ENCODE measurements around the gene PCSK5. TPM values are rescaled to one million over a fixed set of nuclear protein-coding genes. Genes with fewer than 3 reads are reported as not detected.

PCSK5 gene
- total RNA-seq, 5 donors from 2014 or later (not counting 1 experiment from before 2014, with no cell fraction given) = 9.1 to 24.1 (median 12.7) TPM

DNA sequence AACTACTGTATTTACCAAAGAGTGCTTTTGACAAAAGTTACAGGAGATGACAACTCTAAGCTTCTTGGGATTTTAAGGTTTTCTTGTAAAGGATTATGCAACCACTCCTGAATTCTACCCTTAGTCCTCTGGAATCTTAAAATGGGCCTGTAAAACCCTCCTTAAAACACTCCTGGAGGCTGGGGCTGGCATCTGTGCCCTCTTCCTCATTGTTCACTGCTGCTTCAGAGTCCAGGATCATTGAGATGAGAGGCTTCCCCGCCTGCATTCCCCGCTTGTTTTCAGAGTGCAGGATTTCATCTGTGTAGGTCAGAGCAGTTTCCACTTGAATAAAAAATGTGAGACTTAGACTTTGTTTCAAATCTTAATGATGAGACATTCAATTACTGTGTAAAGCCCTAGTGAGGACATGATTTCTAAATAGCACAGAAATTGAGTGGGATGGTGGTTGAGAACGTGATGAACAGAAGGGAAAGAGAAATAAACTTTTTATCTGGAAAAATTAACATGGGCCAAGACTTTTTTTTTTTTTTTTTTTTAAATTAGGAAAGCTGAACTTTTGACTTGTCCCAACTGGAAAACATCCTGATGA lies 40.4 kb downstream of the PCSK5 start:
- CTCF ChIA-PET = interaction anchor here in 1 of 2 donors (0.5 to 1.2 kb wide), 2 partner anchors 129 to 156 kb away, joined by 3 to 5 read pairs; no protein-coding TSS in a partner anchor
- no peaks in the 10 kb centered on the region for H3K9me3 Mint-ChIP-seq
- no peak for DNase-seq
- no peaks in the 10 kb centered on the region for H3K27me3 Mint-ChIP-seq
- POLR2A ChIA-PET = interaction anchor here (0.6 to 0.7 kb wide), 2 partner anchors 21 to 111 kb away, joined by 5 to 8 read pairs; no protein-coding TSS in a partner anchor
- no CpG with 5 or more reads among the region's 3 CpGs for WGBS (ENCODE audit: insufficient coverage)
- Histone ChIP-seq H3K9me3 (no peaks in the 10 kb centered on the region), H3K27ac (ENCODE audit: low read length) (no peak overlapping the region), H3K36me3 (ENCODE audit: control insufficient read depth in 2 of 2, extremely low read depth in 1 of 2, insufficient read depth in 1 of 2, low read length in 1 of 2) (peaks cover 0 to 3% of the 10 kb centered on the region in 2 donors), H3K4me1 (ENCODE audit: control insufficient read depth in 1 of 2, extremely low read depth in 1 of 2, insufficient read depth in 2 of 2, low read length in 2 of 2) (no peaks in the 10 kb centered on the region), H3K27me3 (replicated peaks in 1 of 2; ENCODE audit: control insufficient read depth in 2 of 2, extremely low read depth in 1 of 2, insufficient read depth in 2 of 2, low read length in 1 of 2) (no peaks in the 10 kb centered on the region), H3K4me3 (ENCODE audit: control insufficient read depth in 1 of 2, extremely low read depth in 1 of 2, low read length in 1 of 2) (no peak overlapping the region)
- peaks cover 20% of the 10 kb centered on the region for H3K36me3 Mint-ChIP-seq
- no peak overlapping the region for H3K27ac Mint-ChIP-seq
- no peak overlapping the region for H3K4me3 Mint-ChIP-seq
- ATAC-seq (replicated peaks in 1 of 4) = no peak
- peaks cover 16 to 51% (median 34%) of the 10 kb centered on the region in 3 donors for H3K4me1 Mint-ChIP-seq

DNA sequence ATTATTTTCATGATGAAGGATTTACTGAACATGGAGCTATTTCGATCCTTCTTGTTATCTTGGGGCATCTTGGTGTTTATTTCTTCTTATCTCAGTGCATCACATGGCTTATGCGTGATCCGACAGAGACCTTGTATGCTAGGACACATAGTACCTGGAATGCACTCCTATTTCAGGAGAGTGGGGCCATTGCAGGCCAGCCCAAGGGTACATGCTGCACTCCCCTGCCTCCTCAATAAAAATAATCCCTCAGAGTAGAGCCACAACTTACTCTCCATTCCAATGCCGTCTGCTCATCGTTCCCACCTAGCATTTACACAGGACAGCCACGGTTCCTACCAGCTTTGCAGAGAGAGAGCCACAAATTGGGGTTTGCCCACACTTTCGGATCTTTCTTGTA lies 43.5 kb downstream of the PCSK5 start:
- 88% methylated on average over 6 of the region's 7 CpGs for WGBS (ENCODE audit: insufficient coverage)

GRCh38 chr9:75935591-75935990 lies 45.1 kb downstream of the PCSK5 start:
- ATAC-seq (replicated peaks in 1 of 4) (no peak), DNase-seq (no peak)
- no peaks in the 10 kb centered on the region for H3K27me3 Mint-ChIP-seq
- Histone ChIP-seq H3K9me3 (no peaks in the 10 kb centered on the region), H3K4me1 (ENCODE audit: control insufficient read depth in 1 of 2, extremely low read depth in 1 of 2, insufficient read depth in 2 of 2, low read length in 2 of 2) (no peaks in the 10 kb centered on the region), H3K36me3 (ENCODE audit: control insufficient read depth in 2 of 2, extremely low read depth in 1 of 2, insufficient read depth in 1 of 2, low read length in 1 of 2) (peaks cover 0 to 3% of the 10 kb centered on the region in 2 donors), H3K27ac (ENCODE audit: low read length) (no peak overlapping the region), H3K4me3 (ENCODE audit: control insufficient read depth in 1 of 2, extremely low read depth in 1 of 2, low read length in 1 of 2) (no peak overlapping the region), H3K27me3 (replicated peaks in 1 of 2; ENCODE audit: control insufficient read depth in 2 of 2, extremely low read depth in 1 of 2, insufficient read depth in 2 of 2, low read length in 1 of 2) (no peaks in the 10 kb centered on the region)
- H3K4me1 Mint-ChIP-seq = peaks cover 19 to 30% (median 20%) of the 10 kb centered on the region in 3 donors
- no peak overlapping the region for H3K27ac Mint-ChIP-seq
- H3K9me3 Mint-ChIP-seq = no peaks in the 10 kb centered on the region
- no peak overlapping the region for H3K4me3 Mint-ChIP-seq
- ChIA-PET CTCF (no interaction called here), POLR2A (no interaction called here)
- peaks cover 47% of the 10 kb centered on the region for H3K36me3 Mint-ChIP-seq
- WGBS (ENCODE audit: insufficient coverage) = 40% methylated on average over 1 of the region's 2 CpGs

More for the DNA sequence above, 43.5 kb downstream of the PCSK5 start:
- Mint-ChIP-seq H3K27me3 (no peaks in the 10 kb centered on the region), H3K4me1 (peaks cover 25 to 45% (median 28%) of the 10 kb centered on the region in 3 donors), H3K4me3 (no peak overlapping the region), H3K36me3 (peaks cover 39% of the 10 kb centered on the region), H3K9me3 (no peaks in the 10 kb centered on the region), H3K27ac (no peak overlapping the region)
- no peak for ATAC-seq (replicated peaks in 1 of 4)
- peaks cover 0 to 3% of the 10 kb centered on the region in 2 donors for H3K36me3 ChIP-seq (ENCODE audit: control insufficient read depth in 2 of 2, extremely low read depth in 1 of 2, insufficient read depth in 1 of 2, low read length in 1 of 2)
- DNase-seq = no peak
- H3K4me3 ChIP-seq (ENCODE audit: control insufficient read depth in 1 of 2, extremely low read depth in 1 of 2, low read length in 1 of 2) = no peak overlapping the region
- H3K9me3 ChIP-seq = no peaks in the 10 kb centered on the region
- ChIA-PET POLR2A (interaction anchor here in 1 of 2 donors (0.7 kb wide), 1 partner anchor 67 kb away, joined by 6 read pairs; no protein-coding TSS in a partner anchor), CTCF (no interaction called here)
- no peaks in the 10 kb centered on the region for H3K4me1 ChIP-seq (ENCODE audit: control insufficient read depth in 1 of 2, extremely low read depth in 1 of 2, insufficient read depth in 2 of 2, low read length in 2 of 2)
- no peak overlapping the region for H3K27ac ChIP-seq (ENCODE audit: low read length)
- H3K27me3 ChIP-seq (replicated peaks in 1 of 2; ENCODE audit: control insufficient read depth in 2 of 2, extremely low read depth in 1 of 2, insufficient read depth in 2 of 2, low read length in 1 of 2) = no peaks in the 10 kb centered on the region

DNA sequence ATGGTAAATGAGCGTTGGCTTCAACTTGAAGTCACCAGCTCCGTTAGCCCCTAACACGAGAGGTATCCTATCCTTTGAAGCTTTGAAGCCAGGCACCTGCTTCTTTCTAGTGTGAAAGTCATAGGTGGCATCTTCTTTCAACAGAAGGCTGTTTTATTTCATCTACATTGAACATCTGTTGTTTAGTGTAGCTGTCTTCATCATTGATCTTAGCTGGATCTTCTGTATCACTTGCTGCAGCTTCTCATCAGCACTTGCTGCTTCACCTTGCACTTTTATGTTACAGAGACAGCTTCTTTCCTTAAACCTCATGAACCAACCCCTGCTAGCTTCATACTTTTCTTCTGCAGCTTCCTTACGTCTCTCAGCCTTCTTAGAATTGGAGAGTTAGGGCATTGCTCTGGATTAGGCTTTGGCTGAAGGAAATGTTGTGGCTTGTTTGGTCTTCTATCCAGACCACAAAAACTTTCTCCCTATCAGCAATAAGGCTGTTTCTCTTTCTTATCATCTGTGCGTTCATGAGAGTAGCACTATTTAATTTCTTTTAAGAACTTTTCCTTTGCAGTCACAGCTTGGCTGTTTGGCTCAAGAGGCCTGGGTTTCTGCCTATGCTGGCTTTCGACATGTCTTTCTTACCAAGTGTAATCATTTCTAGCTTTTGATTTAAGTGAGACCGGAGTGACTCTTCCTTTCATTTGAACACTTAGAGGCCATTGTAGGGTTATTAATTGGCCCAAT lies 47.2 kb downstream of the PCSK5 start:
- H3K4me3 Mint-ChIP-seq = no peak overlapping the region
- POLR2A ChIA-PET = no interaction called here
- 59% methylated on average over 4 of the region's 7 CpGs for WGBS (ENCODE audit: insufficient coverage)
- H3K4me1 Mint-ChIP-seq = peaks cover 14 to 24% (median 14%) of the 10 kb centered on the region in 3 donors
- Histone ChIP-seq H3K9me3 (no peaks in the 10 kb centered on the region), H3K4me1 (ENCODE audit: control insufficient read depth in 1 of 2, extremely low read depth in 1 of 2, insufficient read depth in 2 of 2, low read length in 2 of 2) (no peaks in the 10 kb centered on the region), H3K36me3 (ENCODE audit: control insufficient read depth in 2 of 2, extremely low read depth in 1 of 2, insufficient read depth in 1 of 2, low read length in 1 of 2) (peaks cover 0 to 3% of the 10 kb centered on the region in 2 donors), H3K4me3 (ENCODE audit: control insufficient read depth in 1 of 2, extremely low read depth in 1 of 2, low read length in 1 of 2) (no peak overlapping the region), H3K27me3 (replicated peaks in 1 of 2; ENCODE audit: control insufficient read depth in 2 of 2, extremely low read depth in 1 of 2, insufficient read depth in 2 of 2, low read length in 1 of 2) (no peaks in the 10 kb centered on the region), H3K27ac (ENCODE audit: low read length) (no peak overlapping the region)
- H3K27me3 Mint-ChIP-seq = no peaks in the 10 kb centered on the region
- H3K36me3 Mint-ChIP-seq = peaks cover 49% of the 10 kb centered on the region
- ATAC-seq (replicated peaks in 1 of 4) (no peak), DNase-seq (no peak)
- H3K27ac Mint-ChIP-seq = no peak overlapping the region
- CTCF ChIA-PET = interaction anchor here in 1 of 2 donors (0.7 kb wide), 1 partner anchor 143 kb away, joined by 3 read pairs; no protein-coding TSS in a partner anchor
- no peaks in the 10 kb centered on the region for H3K9me3 Mint-ChIP-seq

- peaks cover 14 to 33% (median 14%) of the 10 kb centered on the region in 3 donors for H3K4me1 Mint-ChIP-seq
- peaks cover 37% of the 10 kb centered on the region for H3K36me3 Mint-ChIP-seq
- Histone ChIP-seq H3K4me1 (ENCODE audit: control insufficient read depth in 1 of 2, extremely low read depth in 1 of 2, insufficient read depth in 2 of 2, low read length in 2 of 2) (no peaks in the 10 kb centered on the region), H3K36me3 (ENCODE audit: control insufficient read depth in 2 of 2, extremely low read depth in 1 of 2, insufficient read depth in 1 of 2, low read length in 1 of 2) (no peaks in the 10 kb centered on the region), H3K27me3 (replicated peaks in 1 of 2; ENCODE audit: control insufficient read depth in 2 of 2, extremely low read depth in 1 of 2, insufficient read depth in 2 of 2, low read length in 1 of 2) (no peaks in the 10 kb centered on the region), H3K4me3 (ENCODE audit: control insufficient read depth in 1 of 2, extremely low read depth in 1 of 2, low read length in 1 of 2) (no peak overlapping the region), H3K9me3 (no peaks in the 10 kb centered on the region), H3K27ac (ENCODE audit: low read length) (no peak overlapping the region)
- DNase-seq (no peak), ATAC-seq (replicated peaks in 1 of 4) (no peak)
- ChIA-PET CTCF (no interaction called here), POLR2A (no interaction called here)
- H3K27me3 Mint-ChIP-seq = no peaks in the 10 kb centered on the region
- no CpG with 5 or more reads among the region's 1 CpG for WGBS (ENCODE audit: insufficient coverage)
- no peaks in the 10 kb centered on the region for H3K9me3 Mint-ChIP-seq
- H3K27ac Mint-ChIP-seq = no peak overlapping the region
- no peak overlapping the region for H3K4me3 Mint-ChIP-seq
Observed at GRCh38 chr9:75938946-75939345, 48.5 kb downstream of the PCSK5 start.

DNA sequence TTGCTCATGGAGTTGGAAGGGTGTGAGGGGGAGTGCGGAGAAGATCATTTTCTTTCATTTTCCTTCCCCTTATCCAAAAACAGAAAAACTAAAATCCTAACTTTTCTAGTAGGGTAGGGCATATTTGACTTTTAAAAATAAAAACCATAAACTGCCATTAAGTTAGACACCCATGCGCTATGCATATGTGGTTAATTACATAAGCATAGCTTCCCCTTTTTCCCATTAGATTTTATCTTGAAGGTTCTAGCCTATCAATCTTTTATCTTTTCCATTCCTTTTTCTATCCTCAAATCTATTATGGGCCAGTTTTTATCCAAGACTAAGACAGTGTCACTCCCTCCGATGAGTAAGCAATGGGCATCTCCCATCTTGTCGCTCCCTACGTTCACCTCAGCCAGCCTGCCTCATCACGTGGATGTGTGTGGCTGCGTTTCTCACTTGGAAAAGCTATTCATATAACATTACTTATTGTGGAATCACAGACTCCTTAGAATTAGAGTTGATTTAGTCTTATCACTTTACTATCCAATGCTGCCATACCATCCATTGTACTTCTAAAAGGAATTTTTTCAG lies 49.2 kb downstream of the PCSK5 start:
- POLR2A ChIA-PET = interaction anchor here in 1 of 2 donors (0.6 kb wide), 1 partner anchor 11 kb away, joined by 5 read pairs; no protein-coding TSS in a partner anchor
- H3K9me3 ChIP-seq = no peaks in the 10 kb centered on the region
- no peaks in the 10 kb centered on the region for H3K9me3 Mint-ChIP-seq
- no peak overlapping the region for H3K27ac ChIP-seq (ENCODE audit: low read length)
- no peaks in the 10 kb centered on the region for H3K4me1 ChIP-seq (ENCODE audit: control insufficient read depth in 1 of 2, extremely low read depth in 1 of 2, insufficient read depth in 2 of 2, low read length in 2 of 2)
- H3K4me1 Mint-ChIP-seq = peaks cover 14 to 33% (median 14%) of the 10 kb centered on the region in 3 donors
- H3K27ac Mint-ChIP-seq = no peak overlapping the region
- H3K36me3 Mint-ChIP-seq = peaks cover 37% of the 10 kb centered on the region
- H3K27me3 Mint-ChIP-seq = no peaks in the 10 kb centered on the region
- no peak overlapping the region for H3K4me3 Mint-ChIP-seq
- H3K36me3 ChIP-seq (ENCODE audit: control insufficient read depth in 2 of 2, extremely low read depth in 1 of 2, insufficient read depth in 1 of 2, low read length in 1 of 2) = no peaks in the 10 kb centered on the region
- DNase-seq (no peak), ATAC-seq (replicated peaks in 1 of 4) (no peak)
- H3K27me3 ChIP-seq (replicated peaks in 1 of 2; ENCODE audit: control insufficient read depth in 2 of 2, extremely low read depth in 1 of 2, insufficient read depth in 2 of 2, low read length in 1 of 2) = no peaks in the 10 kb centered on the region
- CTCF ChIA-PET = no interaction called here
- H3K4me3 ChIP-seq (ENCODE audit: control insufficient read depth in 1 of 2, extremely low read depth in 1 of 2, low read length in 1 of 2) = no peak overlapping the region
- 100% methylated on average over 1 of the region's 7 CpGs for WGBS (ENCODE audit: insufficient coverage)
